H4 (cell line): ENCODE data around the gene APCDD1L. TPM values are rescaled to one million over a fixed set of nuclear protein-coding genes. Genes with fewer than 3 reads are reported as not detected.
A peak's percentile ranks its signal among the peaks of the same experiment; 100 is the strongest.

Experiments used
- DNase-seq: peaks from one replicate; pipeline ENCODE4 v3.0.0-alpha.2; 2015; ENCODE audit warnings: low spot score
- total RNA-seq: library from RNA; depleted of rRNA; stranded (reverse); fragments of >200 nt; shearing (Covaris generic); gene quantifications from 2 replicates; pipeline ENCODE4 v1.2.3, GENCODE V29; 2014

Gene APCDD1L
- total RNA-seq, 1 experiment from 2014 or later, result 1.7 TPM

GRCh38 chr20:58492074-58492718 lies 23.0 kb downstream of the APCDD1L start:
- no peak for DNase-seq

GRCh38 chr20:58486207-58486606 lies 29.0 kb downstream of the APCDD1L start:
- no peak for DNase-seq

GRCh38 chr20:58485393-58485792 lies 29.8 kb downstream of the APCDD1L start:
- DNase-seq, result no peak

GRCh38 chr20:58483470-58483869 lies 31.7 kb downstream of the APCDD1L start:
- DNase-seq, result no peak

- no peak for DNase-seq
Observed at GRCh38 chr20:58483051-58483450, 32.1 kb downstream of the APCDD1L start.

- peak; percentile 44 for DNase-seq
Observed at GRCh38 chr20:58482416-58482815, 32.8 kb downstream of the APCDD1L start.

GRCh38 chr20:58481481-58482021 lies 33.6 kb downstream of the APCDD1L start:
- no peak for DNase-seq

- no peak for DNase-seq
Observed at GRCh38 chr20:58480551-58481336, 34.5 kb downstream of the APCDD1L start.

GRCh38 chr20:58479726-58480440 lies 35.3 kb downstream of the APCDD1L start:
- DNase-seq, result no peak

GRCh38 chr20:58478141-58478805 lies 36.9 kb downstream of the APCDD1L start:
- no peak for DNase-seq

- no peak for DNase-seq
Observed at GRCh38 chr20:58475466-58475865, 39.7 kb downstream of the APCDD1L start.

GRCh38 chr20:58473453-58474425 lies 41.5 kb downstream of the APCDD1L start:
- no peak for DNase-seq

GRCh38 chr20:58472273-58473018 lies 42.8 kb downstream of the APCDD1L start:
- DNase-seq, result no peak

- DNase-seq, result no peak
Observed at GRCh38 chr20:58471193-58472164, 43.7 kb downstream of the APCDD1L start.

- no peak for DNase-seq
Observed at GRCh38 chr20:58470336-58471192, 44.6 kb downstream of the APCDD1L start.

GRCh38 chr20:58469616-58470015 lies 45.6 kb downstream of the APCDD1L start:
- DNase-seq, result no peak
